ENCODE results near the gene GPR12. TPM values are rescaled to one million over a fixed set of nuclear protein-coding genes. Genes with fewer than 3 reads are reported as not detected.

GPR12 gene
- total and polyA plus RNA-seq, 7 donors: under 0.01 to 0.16 (median 0.08) TPM; not detected in 3

DNA sequence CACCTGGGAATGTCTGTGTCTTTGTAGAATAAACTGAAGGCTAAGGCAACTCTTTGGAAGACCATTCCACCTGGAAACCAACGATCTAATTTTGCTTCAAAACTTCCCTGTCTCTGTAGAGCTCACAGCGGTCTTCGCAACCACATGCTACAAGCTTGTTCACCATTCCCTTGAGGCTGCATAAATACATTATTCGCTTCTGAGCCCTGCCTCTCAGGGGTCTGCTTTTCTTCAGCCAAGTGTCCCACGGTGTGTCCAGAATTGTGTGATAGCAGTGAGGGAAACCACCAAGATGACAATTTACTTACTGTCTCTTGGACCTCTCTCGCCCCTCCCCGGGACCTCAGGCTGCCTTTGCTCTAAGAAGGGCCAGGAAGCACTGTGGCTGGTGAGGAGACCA is 51.1 kb downstream of the GPR12 start:
- no peak overlapping the region for H3K27ac ChIP-seq
- H3K4me3 ChIP-seq: no peak overlapping the region
- WGBS, 2 donors: 80 to 87% methylated on average over 7 of the region's 7 CpGs
- no peaks in the 10 kb centered on the region for H3K36me3 ChIP-seq
- H3K9me3 ChIP-seq: no peaks in the 10 kb centered on the region
- intact Hi-C loops (cut with DNase I): no loop called here
- no peaks in the 10 kb centered on the region for H3K4me1 ChIP-seq
- DNase-seq: no peak
- no peak for TF ChIP-seq POLR2AphosphoS5 (IDR thresholded peaks at IDR 0.05)
- TF ChIP-seq, protein P1, sequence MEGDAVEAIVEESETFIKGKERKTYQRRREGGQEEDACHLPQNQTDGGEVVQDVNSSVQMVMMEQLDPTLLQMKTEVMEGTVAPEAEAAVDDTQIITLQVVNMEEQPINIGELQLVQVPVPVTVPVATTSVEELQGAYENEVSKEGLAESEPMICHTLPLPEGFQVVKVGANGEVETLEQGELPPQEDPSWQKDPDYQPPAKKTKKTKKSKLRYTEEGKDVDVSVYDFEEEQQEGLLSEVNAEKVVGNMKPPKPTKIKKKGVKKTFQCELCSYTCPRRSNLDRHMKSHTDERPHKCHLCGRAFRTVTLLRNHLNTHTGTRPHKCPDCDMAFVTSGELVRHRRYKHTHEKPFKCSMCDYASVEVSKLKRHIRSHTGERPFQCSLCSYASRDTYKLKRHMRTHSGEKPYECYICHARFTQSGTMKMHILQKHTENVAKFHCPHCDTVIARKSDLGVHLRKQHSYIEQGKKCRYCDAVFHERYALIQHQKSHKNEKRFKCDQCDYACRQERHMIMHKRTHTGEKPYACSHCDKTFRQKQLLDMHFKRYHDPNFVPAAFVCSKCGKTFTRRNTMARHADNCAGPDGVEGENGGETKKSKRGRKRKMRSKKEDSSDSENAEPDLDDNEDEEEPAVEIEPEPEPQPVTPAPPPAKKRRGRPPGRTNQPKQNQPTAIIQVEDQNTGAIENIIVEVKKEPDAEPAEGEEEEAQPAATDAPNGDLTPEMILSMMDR (IDR thresholded peaks at IDR 0.05): no peak
- no peak for TF ChIP-seq EP300 (IDR thresholded peaks at IDR 0.05)
- TF ChIP-seq POLR2A (IDR thresholded peaks at IDR 0.05): no peak
- H3K27me3 ChIP-seq: no peaks in the 10 kb centered on the region

DNA sequence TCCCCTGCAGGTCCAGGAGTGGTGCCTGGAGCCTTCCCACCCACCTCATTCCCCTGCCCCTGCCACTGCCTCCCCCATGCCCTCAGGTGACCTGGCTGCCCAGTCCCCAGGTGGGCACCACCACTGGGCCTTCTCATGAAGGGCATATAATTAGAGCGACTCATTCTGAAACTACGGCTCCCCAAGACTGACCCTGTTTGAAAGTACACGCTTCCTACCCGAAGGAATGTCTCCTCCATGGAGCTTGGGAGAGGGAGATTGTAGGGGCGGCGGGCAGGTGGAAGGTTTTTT is 52.6 kb downstream of the GPR12 start:
- H3K4me1 ChIP-seq: no peaks in the 10 kb centered on the region
- WGBS, 2 donors: 87 to 88% methylated on average over 6 of the region's 6 CpGs
- H3K9me3 ChIP-seq: no peaks in the 10 kb centered on the region
- no peaks in the 10 kb centered on the region for H3K27me3 ChIP-seq
- H3K4me3 ChIP-seq: no peak overlapping the region
- H3K36me3 ChIP-seq: no peaks in the 10 kb centered on the region
- TF ChIP-seq, protein P1 (IDR thresholded peaks at IDR 0.05): peak in 1 of 4 experiments; percentile 1
- TF ChIP-seq POLR2AphosphoS5 (IDR thresholded peaks at IDR 0.05): no peak
- no peak overlapping the region for H3K27ac ChIP-seq
- intact Hi-C loops (cut with DNase I): no loop called here
- DNase-seq: no peak

DNA sequence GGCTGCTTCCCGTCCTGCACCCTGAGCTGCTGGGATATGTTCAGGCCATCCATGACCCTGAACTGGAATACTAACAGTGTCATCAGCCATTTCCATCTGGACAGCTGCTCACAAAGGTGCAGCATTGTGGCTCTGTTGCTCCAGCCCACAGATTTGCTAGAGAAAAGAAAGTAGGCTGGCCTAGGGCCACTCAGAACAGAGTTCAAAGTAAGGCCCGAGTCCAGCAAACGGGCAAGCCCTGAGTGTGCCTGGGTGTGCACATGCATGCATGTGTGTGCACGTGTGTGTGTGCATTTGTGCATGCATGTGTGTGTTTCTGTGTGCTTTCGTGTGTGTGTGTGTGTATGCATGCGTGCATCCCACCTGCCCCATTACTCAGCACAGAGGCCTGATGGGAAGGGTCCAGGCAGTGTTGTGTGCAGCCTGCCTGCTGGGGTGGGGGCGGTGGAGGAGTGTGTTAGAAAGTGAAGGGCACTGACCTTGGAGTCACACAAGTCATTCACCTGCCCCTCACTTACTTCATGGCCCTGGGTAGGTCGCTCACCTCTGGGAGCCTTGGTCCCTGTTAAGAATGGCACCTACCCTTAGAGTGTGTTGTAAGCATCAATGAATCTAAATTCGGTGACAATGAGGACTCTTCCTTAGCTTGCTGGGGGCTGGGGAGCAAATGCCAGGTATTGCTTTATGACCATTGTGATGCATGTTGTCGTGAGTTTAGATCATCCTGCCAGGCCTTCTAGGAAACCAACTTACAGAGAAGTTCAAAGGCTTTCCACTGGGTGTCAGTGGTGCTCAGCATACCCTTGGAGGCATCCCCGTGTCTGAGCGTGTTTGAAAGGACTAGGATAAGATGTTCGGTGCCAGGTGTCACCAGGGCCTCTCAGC is 53.2 kb downstream of the GPR12 start:
- Histone ChIP-seq H3K9me3 (no peaks in the 10 kb centered on the region), H3K4me1 (no peaks in the 10 kb centered on the region), H3K27me3 (no peaks in the 10 kb centered on the region), H3K4me3 (no peak overlapping the region), H3K27ac (no peak overlapping the region), H3K36me3 (no peaks in the 10 kb centered on the region)
- intact Hi-C loops (cut with DNase I): loop anchor here (1.0 kb wide), 1 partner anchor 223 kb away; no protein-coding TSS in a partner anchor
- WGBS, 2 donors: 46 to 53% methylated on average over 13 of the region's 13 CpGs
- DNase-seq: no peak
- no peak for TF ChIP-seq EP300 (IDR thresholded peaks at IDR 0.05)
- TF ChIP-seq, protein P1 (IDR thresholded peaks at IDR 0.05): peak in 3 of 4 experiments; percentile 22 to 50 (median 46)
- no peak for TF ChIP-seq POLR2A (IDR thresholded peaks at IDR 0.05)
- no peak for TF ChIP-seq POLR2AphosphoS5 (IDR thresholded peaks at IDR 0.05)

DNA sequence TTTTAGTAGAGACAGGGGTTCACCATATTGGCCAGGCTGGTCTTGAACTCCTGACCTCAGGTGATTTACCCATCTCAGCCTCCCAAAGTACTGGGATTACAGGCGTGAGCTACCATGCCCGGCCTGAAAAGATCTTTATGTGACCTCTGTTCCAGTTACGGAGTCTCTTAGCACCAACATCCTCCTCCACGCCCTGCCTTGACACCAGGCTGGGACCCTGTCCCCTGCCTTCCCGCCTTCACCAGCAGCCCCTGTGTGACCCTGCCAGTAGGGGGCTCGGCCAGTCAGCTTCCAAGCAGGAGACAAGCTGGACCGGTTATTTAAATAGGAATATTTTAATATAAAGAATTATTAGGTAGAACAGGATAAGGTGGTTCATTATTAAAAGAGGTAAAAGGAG is 54.2 kb downstream of the GPR12 start:
- H3K36me3 ChIP-seq: no peaks in the 10 kb centered on the region
- intact Hi-C loops (cut with DNase I): no loop called here
- TF ChIP-seq, protein P1 (IDR thresholded peaks at IDR 0.05): no peak
- TF ChIP-seq POLR2A (IDR thresholded peaks at IDR 0.05): no peak
- no peak for TF ChIP-seq POLR2AphosphoS5 (IDR thresholded peaks at IDR 0.05)
- TF ChIP-seq EP300 (IDR thresholded peaks at IDR 0.05): no peak
- WGBS, 2 donors: 46 to 55% methylated on average over 7 of the region's 7 CpGs
- DNase-seq: no peak
- H3K27ac ChIP-seq: no peak overlapping the region
- no peaks in the 10 kb centered on the region for H3K4me1 ChIP-seq
- H3K4me3 ChIP-seq: no peak overlapping the region
- no peaks in the 10 kb centered on the region for H3K27me3 ChIP-seq
- no peaks in the 10 kb centered on the region for H3K9me3 ChIP-seq

Data from sigmoid colon (tissue), 7 donors.